ENCODE results near the gene ASPG. TPM values are rescaled to one million over a fixed set of nuclear protein-coding genes. Genes with fewer than 3 reads are reported as not detected.

The ASPG gene
- total RNA-seq, 1 experiment from 2014 or later = not detected

- intact Hi-C loops (cut with micrococcal nuclease; ENCODE audit: unreplicated experiment) = loop anchor here (5.0 kb wide), 1 partner anchor 421 kb away; no protein-coding TSS in a partner anchor
- CTCF ChIA-PET = no interaction called here
- Mint-ChIP-seq H3K27me3 (ENCODE audit: unreplicated experiment) (peaks cover 86% of the 10 kb centered on the region), H3K4me3 (ENCODE audit: low read depth, unreplicated experiment) (no peak overlapping the region), H3K27ac (ENCODE audit: unreplicated experiment) (no peak overlapping the region), H3K4me1 (ENCODE audit: low read depth, unreplicated experiment) (no peaks in the 10 kb centered on the region), H3K36me3 (ENCODE audit: insufficient read depth, unreplicated experiment) (peaks cover 5% of the 10 kb centered on the region), H3K9me3 (ENCODE audit: low read depth, unreplicated experiment) (no peaks in the 10 kb centered on the region)
- no peak for TF ChIP-seq CTCF (IDR thresholded peaks at IDR 0.05; ENCODE audit: unreplicated experiment)
- no peak for DNase-seq
- BruUV-seq (replicated peaks) = no TSS peak
Measured at GRCh38 chr14:104141621-104142091, 56.2 kb downstream of the ASPG start.

- no peaks in the 10 kb centered on the region for H3K4me1 Mint-ChIP-seq (ENCODE audit: low read depth, unreplicated experiment)
- peaks cover 86% of the 10 kb centered on the region for H3K27me3 Mint-ChIP-seq (ENCODE audit: unreplicated experiment)
- peaks cover 5% of the 10 kb centered on the region for H3K36me3 Mint-ChIP-seq (ENCODE audit: insufficient read depth, unreplicated experiment)
- no peak for TF ChIP-seq CTCF (IDR thresholded peaks at IDR 0.05; ENCODE audit: unreplicated experiment)
- no peaks in the 10 kb centered on the region for H3K9me3 Mint-ChIP-seq (ENCODE audit: low read depth, unreplicated experiment)
- BruUV-seq (replicated peaks) = no TSS peak
- CTCF ChIA-PET = interaction anchor here (0.9 kb wide), 1 partner anchor 65 kb away, joined by 5 read pairs; no protein-coding TSS in a partner anchor
- no peak overlapping the region for H3K4me3 Mint-ChIP-seq (ENCODE audit: low read depth, unreplicated experiment)
- no peak overlapping the region for H3K27ac Mint-ChIP-seq (ENCODE audit: unreplicated experiment)
- intact Hi-C loops (cut with micrococcal nuclease; ENCODE audit: unreplicated experiment) = loop anchor here (5.0 kb wide), 1 partner anchor 420 kb away; no protein-coding TSS in a partner anchor
- no peak for DNase-seq
Measured at GRCh38 chr14:104142136-104142945, 56.8 kb downstream of the ASPG start.

GRCh38 chr14:104142946-104143470 is 57.5 kb downstream of the ASPG start:
- peaks cover 5% of the 10 kb centered on the region for H3K36me3 Mint-ChIP-seq (ENCODE audit: insufficient read depth, unreplicated experiment)
- DNase-seq = no peak
- H3K27ac Mint-ChIP-seq (ENCODE audit: unreplicated experiment) = no peak overlapping the region
- intact Hi-C loops (cut with micrococcal nuclease; ENCODE audit: unreplicated experiment) = loop anchor here (5.0 kb wide), 1 partner anchor 419 kb away; no protein-coding TSS in a partner anchor
- BruUV-seq (replicated peaks) = no TSS peak
- H3K9me3 Mint-ChIP-seq (ENCODE audit: low read depth, unreplicated experiment) = no peaks in the 10 kb centered on the region
- no peak overlapping the region for H3K4me3 Mint-ChIP-seq (ENCODE audit: low read depth, unreplicated experiment)
- H3K4me1 Mint-ChIP-seq (ENCODE audit: low read depth, unreplicated experiment) = no peaks in the 10 kb centered on the region
- CTCF ChIA-PET = interaction anchor here (0.9 kb wide), 1 partner anchor 65 kb away, joined by 5 read pairs; no protein-coding TSS in a partner anchor
- no peak for TF ChIP-seq CTCF (IDR thresholded peaks at IDR 0.05; ENCODE audit: unreplicated experiment)
- H3K27me3 Mint-ChIP-seq (ENCODE audit: unreplicated experiment) = peaks cover 92% of the 10 kb centered on the region

GRCh38 chr14:104143521-104144452 is 58.3 kb downstream of the ASPG start:
- no peak for TF ChIP-seq CTCF (IDR thresholded peaks at IDR 0.05; ENCODE audit: unreplicated experiment)
- Mint-ChIP-seq H3K9me3 (ENCODE audit: low read depth, unreplicated experiment) (no peaks in the 10 kb centered on the region), H3K4me1 (ENCODE audit: low read depth, unreplicated experiment) (no peaks in the 10 kb centered on the region), H3K27ac (ENCODE audit: unreplicated experiment) (no peak overlapping the region), H3K36me3 (ENCODE audit: insufficient read depth, unreplicated experiment) (peaks cover 5% of the 10 kb centered on the region), H3K27me3 (ENCODE audit: unreplicated experiment) (peaks cover 99% of the 10 kb centered on the region), H3K4me3 (ENCODE audit: low read depth, unreplicated experiment) (no peak overlapping the region)
- BruUV-seq (replicated peaks) = no TSS peak
- CTCF ChIA-PET = interaction anchor here (0.9 kb wide), 1 partner anchor 66 kb away, joined by 5 read pairs; no protein-coding TSS in a partner anchor
- no peak for DNase-seq
- intact Hi-C loops (cut with micrococcal nuclease; ENCODE audit: unreplicated experiment) = loop anchor here (5.0 kb wide), 1 partner anchor 419 kb away; no protein-coding TSS in a partner anchor

Measured in Calu3 (cell line).